ENCODE measurements around the gene FEM1B. TPM values are rescaled to one million over a fixed set of nuclear protein-coding genes. Genes with fewer than 3 reads are reported as not detected.
"Not testable (repeated sequence)": the region's sequence is repeated elsewhere in the genome, so short reads cannot be mapped to it uniquely, and the experiment has no call there.

The FEM1B gene
- total RNA-seq, 1 donor from 2014 or later = 54.2 TPM

GRCh38 chr15:68230157-68231100 lies 47.1 kb upstream of the FEM1B start:
- DNase-seq (ENCODE audit: extremely low spot score, unreplicated experiment) = peak; percentile 57
- peaks cover 52% of the 10 kb centered on the region for H3K4me1 Mint-ChIP-seq (ENCODE audit: unreplicated experiment)
- no peaks in the 10 kb centered on the region for H3K36me3 Mint-ChIP-seq
- peaks cover 4% of the 10 kb centered on the region for H3K27me3 Mint-ChIP-seq
- H3K27ac Mint-ChIP-seq = peak overlapping the region; percentile 85
- H3K4me3 Mint-ChIP-seq = peak overlapping the region; percentile 94
- no peak for TF ChIP-seq CTCF (conservative IDR thresholded peaks at IDR 0.05)
- H3K9me3 Mint-ChIP-seq = no peaks in the 10 kb centered on the region

DNA sequence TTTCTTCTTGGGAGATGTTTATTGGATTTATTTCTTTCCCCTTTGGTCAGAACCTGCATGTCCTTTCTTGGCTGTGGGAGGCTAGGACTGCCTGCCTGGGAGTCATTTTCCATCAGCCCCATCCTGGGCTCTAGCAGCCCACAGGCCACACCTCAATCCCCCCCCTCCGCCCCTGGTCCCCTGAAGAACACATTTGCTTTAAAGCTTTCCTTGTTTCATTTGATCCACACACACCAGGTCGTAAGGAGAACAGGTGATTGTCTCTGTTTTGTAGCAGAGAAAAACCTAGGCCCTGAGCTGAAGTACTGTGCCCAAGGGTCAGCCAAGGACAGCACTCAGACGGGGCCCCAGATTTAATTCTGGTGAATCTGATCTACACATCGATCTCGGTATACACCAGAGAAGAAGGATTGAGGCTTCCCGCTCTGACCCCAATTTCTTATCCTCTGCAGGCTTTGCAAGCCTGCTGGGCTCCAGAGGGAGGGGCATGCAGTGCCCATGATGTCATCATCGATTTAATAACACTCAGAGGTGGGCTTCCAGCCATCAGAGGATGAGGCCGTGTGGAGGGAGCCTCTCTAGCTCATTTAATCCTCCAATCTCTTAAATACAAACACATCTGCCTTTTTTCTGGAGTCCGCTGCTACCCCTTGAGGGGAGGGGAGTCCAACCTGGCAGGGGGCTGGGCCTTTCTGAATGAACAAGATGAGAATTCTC lies 46.3 kb upstream of the FEM1B start:
- TF ChIP-seq CTCF (conservative IDR thresholded peaks at IDR 0.05) = no peak
- H3K36me3 Mint-ChIP-seq = no peaks in the 10 kb centered on the region

GRCh38 chr15:68232449-68232848 lies 45.1 kb upstream of the FEM1B start:
- TF ChIP-seq CTCF (conservative IDR thresholded peaks at IDR 0.05) = no peak
- H3K27ac Mint-ChIP-seq = no peak overlapping the region
- peak overlapping the region; percentile 29 for H3K4me3 Mint-ChIP-seq
- peaks cover 5% of the 10 kb centered on the region for H3K9me3 Mint-ChIP-seq
- DNase-seq (ENCODE audit: extremely low spot score, unreplicated experiment) = peak; percentile 37
- H3K27me3 Mint-ChIP-seq = peaks cover 4% of the 10 kb centered on the region
- H3K36me3 Mint-ChIP-seq = no peaks in the 10 kb centered on the region
- H3K4me1 Mint-ChIP-seq (ENCODE audit: unreplicated experiment) = peaks cover 48% of the 10 kb centered on the region

More for the DNA sequence above, 46.3 kb upstream of the FEM1B start:
- Mint-ChIP-seq H3K4me3 (peak overlapping the region; percentile 82), H3K27ac (peak overlapping the region; percentile 66), H3K4me1 (ENCODE audit: unreplicated experiment) (peaks cover 52% of the 10 kb centered on the region), H3K27me3 (peaks cover 4% of the 10 kb centered on the region), H3K9me3 (peaks cover 2% of the 10 kb centered on the region)
- peak; percentile 61 for DNase-seq (ENCODE audit: extremely low spot score, unreplicated experiment)

- DNase-seq (ENCODE audit: extremely low spot score, unreplicated experiment) = peak; percentile 31
- Mint-ChIP-seq H3K27me3 (peaks cover 4% of the 10 kb centered on the region), H3K36me3 (no peaks in the 10 kb centered on the region), H3K4me3 (no peak overlapping the region), H3K27ac (no peak overlapping the region), H3K4me1 (ENCODE audit: unreplicated experiment) (peaks cover 44% of the 10 kb centered on the region), H3K9me3 (peaks cover 5% of the 10 kb centered on the region)
- no peak for TF ChIP-seq CTCF (conservative IDR thresholded peaks at IDR 0.05)
Observed at GRCh38 chr15:68232937-68233336, 44.6 kb upstream of the FEM1B start.

DNA sequence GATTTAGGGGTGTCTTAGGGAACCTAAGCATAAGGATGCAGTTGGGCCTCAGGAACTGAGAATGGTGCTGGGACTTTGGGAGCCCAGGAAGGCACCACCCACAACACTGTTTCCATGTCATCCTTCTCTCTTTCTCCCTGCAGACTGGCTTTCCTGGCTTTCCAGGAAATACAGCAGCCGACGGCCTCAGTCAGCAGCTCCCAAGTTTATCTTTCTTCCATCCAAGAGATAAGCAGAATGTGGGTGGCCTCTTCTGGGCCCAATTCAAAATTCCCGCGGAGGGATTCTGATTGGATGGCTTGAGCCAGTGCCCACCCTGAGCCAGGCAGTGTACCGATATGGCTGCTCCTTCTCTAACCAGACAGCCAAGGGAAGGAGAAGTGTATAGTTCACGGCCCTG lies 43.5 kb upstream of the FEM1B start:
- peaks cover 4% of the 10 kb centered on the region for H3K27me3 Mint-ChIP-seq
- H3K4me1 Mint-ChIP-seq (ENCODE audit: unreplicated experiment) = peaks cover 35% of the 10 kb centered on the region
- TF ChIP-seq CTCF (conservative IDR thresholded peaks at IDR 0.05) = no peak
- no peaks in the 10 kb centered on the region for H3K36me3 Mint-ChIP-seq
- H3K27ac Mint-ChIP-seq = no peak overlapping the region
- H3K9me3 Mint-ChIP-seq = peaks cover 5% of the 10 kb centered on the region
- no peak overlapping the region for H3K4me3 Mint-ChIP-seq
- no peak for DNase-seq (ENCODE audit: extremely low spot score, unreplicated experiment)

DNA sequence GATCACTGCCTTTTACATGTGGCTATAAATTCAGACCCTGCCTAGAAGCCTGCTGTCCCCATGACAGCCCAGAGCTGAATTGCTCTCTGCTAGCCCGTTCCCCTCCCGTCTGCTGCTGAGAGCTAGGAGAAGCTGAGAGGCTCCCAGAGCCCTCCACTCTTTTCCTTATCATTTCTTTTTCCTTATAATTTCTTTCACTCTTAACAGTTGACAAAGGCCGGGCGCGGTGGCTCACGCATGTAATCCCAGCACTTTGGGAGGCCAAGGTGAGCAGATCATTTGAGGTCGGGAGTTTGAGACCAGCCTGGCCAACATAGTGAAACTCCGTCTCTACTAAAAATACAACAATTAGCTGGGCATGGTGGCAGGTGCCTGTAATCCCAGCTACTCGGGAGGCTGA lies 43.0 kb upstream of the FEM1B start:
- not testable (repeated sequence) for H3K9me3 Mint-ChIP-seq; H3K4me3 Mint-ChIP-seq; H3K27me3 Mint-ChIP-seq; DNase-seq (ENCODE audit: extremely low spot score, unreplicated experiment); H3K36me3 Mint-ChIP-seq
- Mint-ChIP-seq H3K27ac (peak overlapping the region; percentile 36), H3K4me1 (ENCODE audit: unreplicated experiment) (peaks cover 35% of the 10 kb centered on the region)
